NCI-H1694 (cell line): ENCODE measurements around the gene NCR1.
"Not testable (repeated sequence)": the region's sequence is repeated elsewhere in the genome, so short reads cannot be mapped to it uniquely, and the experiment has no call there.

ENCODE experiments used
- DNase-seq: peaks from one replicate; lab custom pipeline; 2025; lab: John Stamatoyannopoulos, UW

The NCR1 gene, protein sequence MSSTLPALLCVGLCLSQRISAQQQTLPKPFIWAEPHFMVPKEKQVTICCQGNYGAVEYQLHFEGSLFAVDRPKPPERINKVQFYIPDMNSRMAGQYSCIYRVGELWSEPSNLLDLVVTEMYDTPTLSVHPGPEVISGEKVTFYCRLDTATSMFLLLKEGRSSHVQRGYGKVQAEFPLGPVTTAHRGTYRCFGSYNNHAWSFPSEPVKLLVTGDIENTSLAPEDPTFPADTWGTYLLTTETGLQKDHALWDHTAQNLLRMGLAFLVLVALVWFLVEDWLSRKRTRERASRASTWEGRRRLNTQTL

DNA sequence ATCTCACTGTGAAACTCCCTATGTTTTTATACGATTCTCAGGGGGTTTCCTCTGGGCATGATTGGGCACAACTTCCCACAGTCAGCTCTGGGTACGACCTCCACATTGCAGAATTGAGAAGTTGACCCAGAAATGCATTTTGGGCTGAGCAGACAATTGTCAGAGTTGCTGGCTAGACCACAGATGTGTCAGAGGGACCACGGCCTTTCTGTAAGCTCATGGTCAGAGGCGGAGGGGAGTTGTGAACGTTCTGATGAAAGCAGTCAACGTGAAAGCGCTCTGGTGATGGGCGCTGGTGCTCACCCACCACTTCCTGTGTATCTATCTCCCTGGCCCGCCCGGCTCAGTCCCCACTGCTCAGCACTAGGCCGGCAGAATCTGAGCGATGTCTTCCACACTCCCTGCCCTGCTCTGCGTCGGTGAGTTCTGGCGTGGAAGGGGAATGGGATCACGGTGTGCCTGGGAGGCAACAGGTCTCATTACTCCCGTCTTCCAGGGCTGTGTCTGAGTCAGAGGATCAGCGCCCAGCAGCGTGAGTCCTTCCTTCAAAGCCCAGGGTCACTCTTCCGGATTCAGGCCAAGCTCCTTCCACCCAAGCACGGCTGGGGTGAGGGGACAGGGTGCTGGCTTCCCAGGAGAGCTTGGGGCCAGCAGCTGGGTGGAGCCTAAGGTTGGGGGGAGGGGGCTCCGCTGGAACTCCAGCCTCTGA, at the start of gene NCR1:
Gene NCR1 (plus strand): TSS at position 346 of the 709 bp plus-strand sequence. CDS start 40 bp downstream, at position 386.
- DNase-seq: no peak

DNA sequence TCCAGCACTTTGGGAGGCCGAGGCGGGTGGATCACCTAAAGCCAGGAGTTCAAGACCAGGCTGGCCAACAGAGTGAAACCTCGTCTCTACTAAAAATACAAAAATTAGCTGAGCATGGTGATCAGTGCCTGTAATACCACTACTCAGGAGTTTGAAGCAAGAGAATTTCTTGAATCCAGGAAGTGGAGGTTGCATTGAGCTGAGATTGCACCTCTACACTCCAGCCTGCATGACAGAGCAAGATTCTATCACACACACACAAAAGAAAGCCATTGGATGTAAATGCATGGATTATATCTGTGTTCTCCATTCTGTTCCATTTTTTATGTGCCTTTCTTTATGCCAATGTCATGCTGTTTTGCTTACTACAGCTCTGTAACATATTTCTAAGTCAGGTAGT, 47.5 kb upstream of the NCR1 start:
- not testable (repeated sequence) for DNase-seq

DNA sequence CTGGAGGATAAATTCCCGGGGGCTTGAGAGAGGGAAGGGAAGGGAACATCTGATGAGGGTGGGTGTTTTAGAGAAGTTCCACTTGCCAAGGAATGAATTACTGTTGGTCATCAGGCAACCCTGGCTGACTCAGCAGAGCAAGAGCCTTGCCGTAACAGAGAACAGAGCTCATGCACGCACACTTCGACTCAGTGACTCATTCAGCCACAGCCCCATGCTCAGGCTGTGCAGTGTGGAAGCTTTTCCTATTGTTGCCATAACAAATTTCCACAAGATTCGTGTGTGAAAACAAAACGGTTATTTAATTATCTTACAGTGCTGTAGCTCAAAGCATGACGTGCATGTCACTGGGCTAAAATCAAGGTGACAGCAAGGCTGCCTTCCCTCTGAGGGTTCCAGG, 46.5 kb upstream of the NCR1 start:
- not testable (repeated sequence) for DNase-seq

DNA sequence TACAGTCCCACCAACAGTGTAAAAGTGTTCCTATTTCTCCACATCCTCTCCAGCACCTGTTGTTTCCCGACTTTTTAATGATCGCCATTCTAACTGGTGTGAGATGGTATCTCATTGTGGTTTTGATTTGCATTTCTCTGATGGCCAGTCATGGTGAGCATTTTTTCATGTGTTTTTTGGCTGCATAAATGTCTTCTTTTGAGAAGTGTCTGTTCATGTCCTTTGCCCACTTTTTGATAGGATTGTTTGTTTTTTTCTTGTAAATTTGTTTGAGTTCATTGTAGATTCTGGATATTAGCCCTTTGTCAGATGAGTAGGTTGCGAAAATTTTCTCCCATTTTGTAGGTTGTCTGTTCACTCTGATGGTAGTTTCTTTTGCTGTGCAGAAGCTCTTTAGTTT, 42.5 kb upstream of the NCR1 start:
- DNase-seq: not testable (repeated sequence)

DNA sequence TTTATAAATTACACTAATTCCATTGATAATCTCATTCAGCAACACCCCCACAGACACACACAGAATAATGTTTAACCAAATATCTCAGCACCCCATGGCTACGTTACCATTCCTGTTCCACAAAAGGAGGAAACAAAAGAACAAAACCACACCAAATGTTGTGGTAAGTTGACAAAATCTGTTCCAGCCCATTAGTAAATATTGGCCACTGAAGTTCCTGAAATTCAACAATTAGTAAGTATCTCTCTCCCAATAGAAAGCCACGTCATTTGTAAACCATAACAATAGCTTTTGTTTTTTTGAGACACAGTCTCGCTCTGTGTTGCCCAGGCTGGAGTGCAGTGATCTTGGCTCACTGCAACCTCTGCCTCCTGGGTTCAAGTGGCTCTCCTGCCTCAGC, 34.3 kb upstream of the NCR1 start:
- DNase-seq: no peak

DNA sequence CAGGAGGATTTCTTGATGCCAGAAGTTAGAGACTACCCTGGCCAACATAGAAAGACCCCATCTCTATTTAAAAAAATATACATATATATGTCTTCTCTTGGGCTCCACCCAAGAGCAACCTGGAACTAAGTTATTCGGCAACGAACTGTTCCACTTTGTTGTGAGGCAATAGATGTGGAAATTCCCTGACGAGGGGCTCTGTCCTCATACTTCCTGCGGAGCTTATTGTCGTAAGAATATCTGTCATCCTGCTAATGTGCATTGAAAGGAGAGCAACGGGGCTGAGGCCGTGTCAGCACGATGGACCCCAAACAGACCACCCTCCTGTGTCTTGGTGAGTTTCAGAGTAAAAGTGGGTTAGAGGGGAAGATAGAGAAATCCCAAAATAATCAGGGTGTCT, 32.0 kb upstream of the NCR1 start, which contains the start of gene FCAR:
Gene FCAR (plus strand): TSS at position 246 of the 400 bp plus-strand sequence. CDS start 55 bp downstream, at position 301.
- DNase-seq: no peak

DNA sequence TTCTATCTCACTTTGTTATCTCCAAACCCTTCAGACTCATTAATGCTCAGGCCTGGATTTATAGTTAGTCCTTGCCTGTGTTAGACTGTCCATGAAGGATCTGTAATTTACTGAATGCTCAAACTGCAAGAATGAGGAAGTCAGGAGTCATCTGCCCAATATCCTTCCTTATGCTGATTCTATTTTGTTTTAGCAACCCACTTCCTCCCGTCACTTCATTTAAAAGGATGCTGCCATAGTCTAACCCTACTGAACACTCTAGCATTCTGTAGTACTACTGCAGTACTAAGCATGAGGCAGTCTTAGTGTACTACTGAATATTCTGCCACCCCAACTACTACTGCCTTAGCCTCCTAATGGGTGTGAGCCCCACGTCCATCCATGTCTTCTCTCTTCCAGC, 30.4 kb upstream of the NCR1 start:
- DNase-seq: no peak

DNA sequence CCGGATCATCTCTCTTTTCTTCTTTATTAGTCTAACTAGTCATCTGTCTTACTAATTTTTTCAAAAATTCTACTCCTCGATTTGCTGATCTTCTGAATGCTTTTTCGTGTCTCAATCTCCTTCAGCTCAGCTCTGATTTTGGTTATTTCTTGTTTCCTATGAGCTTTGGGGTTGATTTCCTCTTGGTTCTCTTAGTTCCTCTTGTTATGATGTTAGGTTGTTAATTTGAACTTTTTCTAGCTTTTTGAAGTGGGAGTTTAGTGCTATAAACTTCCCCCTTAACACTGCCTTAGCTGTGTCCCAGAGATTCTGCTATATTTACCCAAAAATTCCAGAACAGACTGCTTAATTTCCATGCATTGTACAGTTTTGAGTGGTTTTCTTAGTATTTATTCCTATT, 28.5 kb upstream of the NCR1 start:
- no peak for DNase-seq

DNA sequence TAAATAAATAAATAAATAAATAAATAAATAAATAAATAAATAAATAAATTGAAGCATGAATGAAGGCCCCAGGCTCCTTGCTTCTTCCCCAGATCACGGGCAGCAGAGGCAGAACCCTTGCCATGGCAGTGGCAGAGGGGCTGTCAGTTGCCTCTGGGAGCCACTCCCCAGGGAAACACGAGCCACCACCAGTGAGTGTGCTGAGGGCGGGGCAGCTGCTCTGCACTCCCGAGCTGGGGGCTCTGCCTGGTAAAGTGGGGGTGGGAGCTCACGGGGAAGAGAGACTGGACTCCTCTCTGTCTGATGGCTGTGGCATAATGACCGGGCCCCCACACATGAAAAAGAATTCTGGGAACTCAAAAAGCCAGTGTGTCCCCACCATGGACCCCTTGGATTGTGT, 24.1 kb upstream of the NCR1 start:
- DNase-seq: no peak

DNA sequence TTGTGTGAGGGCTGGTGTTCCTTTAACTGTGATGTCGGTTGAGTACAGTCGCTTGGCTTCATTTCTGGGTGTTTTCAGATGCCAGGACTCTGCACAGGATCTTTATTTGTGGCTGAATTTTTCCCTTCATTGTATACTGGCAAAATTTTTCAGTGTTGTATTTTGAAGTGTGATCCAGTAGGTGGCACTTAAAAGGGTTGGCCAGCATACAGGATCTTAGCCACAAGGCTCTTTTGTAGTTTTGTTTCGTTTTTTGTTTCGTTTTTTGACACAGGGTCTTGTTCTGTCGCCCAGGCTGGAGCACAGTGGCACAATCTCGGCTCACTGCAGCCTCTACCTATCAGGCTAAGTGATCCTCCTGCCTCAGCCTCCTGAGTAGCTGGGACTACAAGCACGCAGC, 23.2 kb upstream of the NCR1 start:
- no peak for DNase-seq

DNA sequence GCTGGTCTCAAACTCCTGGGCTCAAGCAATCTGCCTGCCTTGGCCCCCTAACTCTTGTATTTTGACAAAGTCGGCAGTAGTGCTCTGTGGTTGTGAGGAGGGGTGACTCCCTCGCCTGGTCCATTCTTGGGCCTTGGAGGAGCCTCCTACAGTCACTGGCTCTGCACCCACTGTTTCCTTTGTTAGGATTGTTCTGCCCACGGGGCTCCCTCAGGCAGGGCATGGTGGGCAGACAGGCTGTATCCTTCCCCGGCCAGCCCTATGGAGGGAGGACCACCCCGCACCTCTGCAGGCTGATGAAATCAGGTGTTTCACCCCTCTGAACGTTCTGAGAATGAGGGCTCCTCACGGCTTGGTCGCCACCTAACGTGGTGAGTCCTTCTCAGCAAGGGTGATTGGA, 22.7 kb upstream of the NCR1 start:
- no peak for DNase-seq

DNA sequence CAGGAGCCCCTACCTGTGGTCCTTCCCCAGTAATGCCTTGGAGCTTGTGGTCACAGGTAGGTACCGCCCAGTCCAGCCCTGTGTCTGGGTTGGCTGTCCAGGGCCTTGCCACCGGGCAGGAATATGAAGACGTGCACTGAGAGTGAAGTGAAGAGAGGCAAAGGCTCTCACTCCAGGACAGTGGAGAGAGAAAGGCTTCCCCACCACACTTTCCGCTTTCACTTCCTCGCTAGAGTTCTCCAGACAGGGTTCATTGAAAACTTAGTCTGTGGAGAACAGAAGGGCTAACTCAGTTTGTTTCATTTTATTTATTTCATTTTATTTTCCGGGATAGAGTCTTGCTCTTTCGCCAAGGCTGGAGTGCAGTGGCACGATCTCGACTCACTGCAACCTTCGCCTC, 17.7 kb upstream of the NCR1 start:
- DNase-seq: no peak

DNA sequence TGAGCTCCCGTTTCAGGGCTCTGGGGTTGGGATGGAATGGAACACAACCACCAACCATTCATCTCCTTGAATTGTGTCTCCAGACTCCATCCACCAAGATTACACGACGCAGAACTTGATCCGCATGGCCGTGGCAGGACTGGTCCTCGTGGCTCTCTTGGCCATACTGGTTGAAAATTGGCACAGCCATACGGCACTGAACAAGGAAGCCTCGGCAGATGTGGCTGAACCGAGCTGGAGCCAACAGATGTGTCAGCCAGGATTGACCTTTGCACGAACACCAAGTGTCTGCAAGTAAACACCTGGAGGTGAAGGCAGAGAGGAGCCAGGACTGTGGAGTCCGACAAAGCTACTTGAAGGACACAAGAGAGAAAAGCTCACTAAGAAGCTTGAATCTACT, 16.4 kb upstream of the NCR1 start:
- no peak for DNase-seq

DNA sequence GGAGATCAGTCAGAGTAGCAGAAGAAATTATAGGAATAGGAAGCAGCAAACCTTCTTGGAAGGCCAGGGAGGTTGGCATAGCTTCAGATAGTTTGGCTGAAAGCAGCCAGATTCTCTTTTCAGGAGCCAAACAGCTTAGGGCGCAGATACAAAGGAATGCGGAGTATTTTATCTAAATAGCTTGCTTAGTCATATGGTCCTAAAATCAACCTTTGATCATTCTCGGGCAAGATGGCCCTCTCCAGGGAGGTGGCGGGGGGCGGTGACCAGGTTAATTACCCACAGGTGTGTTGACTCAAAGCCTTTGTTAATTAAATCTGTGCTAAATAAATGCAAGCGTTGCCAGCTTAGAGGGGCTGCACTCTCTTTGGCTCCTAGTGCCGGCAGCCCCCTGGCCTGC, 12.5 kb upstream of the NCR1 start:
- DNase-seq: no peak

DNA sequence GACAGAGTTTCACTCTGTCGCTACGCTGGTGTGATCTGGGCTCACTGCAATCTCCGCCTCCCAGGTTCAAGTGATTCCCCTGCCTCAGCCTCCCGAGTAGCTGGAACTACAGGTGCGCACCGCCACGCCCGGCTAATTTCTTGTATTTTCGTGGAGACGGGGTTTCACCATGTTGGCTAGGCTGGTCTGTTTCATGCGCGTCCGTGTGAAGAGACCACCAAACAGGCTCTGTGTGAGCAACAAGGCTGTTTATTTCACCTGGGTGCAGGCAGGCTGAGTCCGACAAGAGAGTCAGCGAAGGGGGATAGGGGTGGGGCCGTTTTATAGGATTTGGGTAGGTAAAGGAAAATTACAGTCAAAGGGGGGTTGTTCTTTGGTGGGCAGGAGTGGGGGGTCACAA, 11.8 kb upstream of the NCR1 start:
- DNase-seq: not testable (repeated sequence)

DNA sequence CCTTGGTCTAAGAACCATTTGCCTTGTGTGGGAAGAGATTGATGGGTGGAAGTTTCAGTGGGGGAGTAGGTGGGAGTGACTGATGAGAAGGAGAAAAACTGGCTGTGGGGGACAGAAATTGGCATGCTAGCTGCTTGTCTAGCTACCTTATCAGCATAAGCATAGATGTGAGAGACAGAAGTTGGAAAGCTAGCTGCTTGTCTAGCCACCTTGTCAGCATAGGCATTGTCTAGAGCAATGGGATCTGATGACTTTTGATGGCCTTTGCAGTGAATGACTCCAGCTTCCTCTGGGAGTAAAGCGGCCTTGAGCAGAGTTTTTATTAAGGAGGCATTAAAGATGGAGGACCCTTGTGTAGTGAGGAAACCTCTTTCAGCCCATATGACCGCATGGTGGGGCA, 9.9 kb upstream of the NCR1 start:
- no peak for DNase-seq

DNA sequence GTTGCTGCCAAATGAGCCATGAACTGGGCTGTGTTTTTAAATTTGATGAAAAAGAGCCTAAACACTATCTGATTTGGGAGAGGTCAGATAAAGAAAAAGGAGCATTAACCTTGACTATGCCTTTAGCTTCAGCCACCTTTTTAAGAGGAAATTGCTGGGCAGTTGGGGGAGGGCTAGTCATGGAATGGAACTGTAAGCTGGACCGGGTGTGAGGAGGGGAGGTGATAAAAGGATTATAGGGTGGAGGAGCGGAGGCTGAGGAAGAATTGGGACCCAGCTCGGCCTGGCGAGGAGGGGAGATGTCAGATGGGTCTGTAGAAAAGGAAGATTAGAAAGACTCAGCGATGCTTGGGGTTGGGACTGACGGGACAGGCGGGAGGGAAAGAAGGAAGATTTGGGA, 7.3 kb upstream of the NCR1 start:
- DNase-seq: not testable (repeated sequence)

DNA sequence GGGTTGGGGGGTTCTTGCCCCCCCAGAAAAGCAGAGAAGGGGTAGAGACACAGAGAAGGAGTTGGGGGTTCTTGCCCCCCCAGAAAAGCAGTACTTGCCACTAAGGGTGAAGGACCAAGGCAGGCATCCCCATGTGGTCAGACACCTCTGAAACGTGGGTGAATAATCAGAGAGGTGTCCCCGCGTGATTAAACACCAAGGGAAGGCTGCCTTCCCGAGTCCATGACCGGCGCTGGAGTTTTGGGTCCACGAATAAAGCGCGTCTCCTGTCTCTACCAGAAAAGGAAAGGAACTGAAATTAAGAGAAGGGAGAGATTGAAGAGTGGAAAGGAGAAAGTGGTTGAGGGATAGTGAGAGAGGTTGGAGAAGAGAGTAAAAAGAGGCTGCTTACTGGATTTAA, 6.3 kb upstream of the NCR1 start:
- not testable (repeated sequence) for DNase-seq

DNA sequence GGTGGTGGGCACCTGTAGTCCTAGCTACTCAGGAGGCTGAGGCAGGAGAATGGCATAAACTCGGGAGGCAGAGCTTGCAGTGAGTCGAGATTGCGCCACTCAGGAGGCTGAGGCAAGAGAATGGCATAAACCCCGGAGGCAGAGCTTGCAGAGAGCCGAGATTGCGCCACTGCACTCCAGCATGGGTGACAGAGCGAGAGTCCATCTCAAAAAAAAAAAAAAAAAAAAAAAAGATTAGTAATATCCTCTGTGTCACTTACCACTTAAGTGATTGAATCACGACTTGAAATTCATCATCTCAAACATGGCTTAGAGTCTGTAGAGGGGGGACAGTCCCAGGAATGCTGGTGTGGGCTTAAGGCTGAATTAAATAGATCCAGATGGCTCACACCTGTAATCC, 4.8 kb upstream of the NCR1 start:
- DNase-seq: not testable (repeated sequence)

DNA sequence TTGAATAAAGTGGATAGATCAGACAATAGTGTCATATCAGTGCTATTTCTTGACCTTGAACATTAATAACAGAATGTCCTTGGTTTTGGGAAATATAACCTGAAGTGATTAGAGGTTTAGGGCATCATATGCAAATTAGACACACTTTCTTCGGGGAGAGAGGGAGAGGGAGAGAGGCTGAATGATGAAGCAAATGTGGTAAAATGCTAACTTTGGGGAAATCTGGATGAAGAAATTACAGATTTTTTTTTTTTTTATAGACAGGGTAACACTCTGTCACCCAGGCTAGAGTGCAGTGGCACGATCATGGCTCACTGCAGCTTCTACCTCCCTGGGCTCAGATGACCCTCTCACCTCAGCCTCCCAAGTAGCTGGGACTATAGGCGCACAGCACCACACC, 3.9 kb upstream of the NCR1 start:
- DNase-seq: no peak

DNA sequence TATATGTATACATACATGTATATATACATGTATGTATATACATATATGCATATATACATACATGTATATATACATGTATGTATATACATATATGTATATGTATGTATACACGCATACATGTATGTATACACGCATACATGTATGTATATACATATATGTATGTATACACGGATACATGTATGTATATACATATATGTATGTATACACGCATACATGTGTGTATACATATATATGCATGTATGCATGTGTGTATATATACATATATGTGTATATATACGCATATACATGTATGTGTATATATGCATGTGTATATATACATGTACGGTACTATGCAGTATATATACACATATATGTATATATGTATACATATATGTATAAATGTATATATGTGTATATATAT, 2.6 kb upstream of the NCR1 start:
- DNase-seq: no peak

DNA sequence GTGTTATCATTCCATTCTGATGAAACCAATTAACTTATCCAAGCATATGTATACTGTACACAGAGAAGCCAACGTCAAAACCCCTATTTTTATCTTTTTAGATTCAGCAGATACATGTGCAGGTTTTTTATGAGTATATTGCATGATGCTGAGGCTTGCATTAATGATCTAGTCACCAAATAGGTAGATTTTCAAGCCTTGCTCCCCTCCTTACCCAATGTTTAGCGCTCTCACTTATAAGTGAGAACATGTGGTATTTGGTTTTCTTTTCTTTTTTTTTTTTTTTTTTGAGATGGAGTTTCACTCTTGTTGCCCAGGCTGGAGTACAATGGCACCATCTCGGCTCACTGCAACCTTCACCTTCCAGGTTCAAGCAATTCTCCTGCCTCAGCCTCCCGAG, 1.7 kb upstream of the NCR1 start:
- not testable (repeated sequence) for DNase-seq

DNA sequence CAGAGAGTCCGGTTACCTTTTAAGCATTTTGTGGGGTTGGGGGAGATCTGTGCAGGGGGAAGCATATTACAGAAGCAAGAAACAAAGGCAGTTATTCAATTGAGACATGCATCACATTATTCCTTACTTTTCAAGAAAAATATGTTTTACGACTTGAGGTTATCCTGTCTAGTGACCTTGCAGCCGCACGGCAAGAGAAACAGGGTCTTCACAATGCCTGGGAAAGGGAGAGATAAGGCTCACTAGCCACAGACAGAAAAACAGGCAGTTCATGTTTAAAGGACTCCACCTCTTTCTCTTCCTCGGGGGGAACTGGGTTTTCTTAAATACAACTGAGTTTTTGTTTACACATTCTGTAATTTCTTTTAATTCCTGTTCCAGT, 536 bp upstream of the NCR1 start:
- no peak for DNase-seq

DNA sequence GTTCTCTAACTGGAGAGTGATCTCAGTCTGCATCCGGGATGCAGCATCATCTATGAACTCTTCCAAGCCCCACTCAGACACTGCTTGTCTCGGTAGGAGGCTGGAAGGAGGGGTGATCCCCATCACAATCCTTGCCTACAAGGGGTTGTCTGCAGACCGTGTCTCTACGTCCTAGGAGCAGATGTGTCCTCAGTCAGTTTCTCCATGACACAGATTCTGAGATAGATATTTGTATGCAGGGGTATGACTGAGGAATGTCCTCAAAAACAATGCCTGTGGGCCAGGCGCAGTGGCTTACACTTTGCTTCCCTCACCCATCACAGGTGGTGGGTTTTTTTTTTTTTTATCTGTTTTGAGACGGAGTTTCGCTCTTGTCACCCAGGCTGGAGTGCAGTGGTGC, 871 bp downstream of the NCR1 start:
- no peak for DNase-seq
